CD14-positive monocyte (primary cell): Measurements from ENCODE around the gene ANO6. TPM values are rescaled to one million over a fixed set of nuclear protein-coding genes. Genes with fewer than 3 reads are reported as not detected.

Source experiments
- DNase-seq, 3 donors: peaks; one replicate each; pipeline ENCODE4 v3.0.0-alpha.2; 2011 to 2022
- H2AFZ ChIP-seq: 2 replicates; pipeline ENCODE4 v1.6.0; 2012; ENCODE audit warnings: mild to moderate bottlenecking, low read depth, low read length, inconsistent platforms; ENCODE audit not compliant: insufficient read depth, poor library complexity, severe bottlenecking
- H3K27ac ChIP-seq, 2 donors: 1 replicate in 1 of 2; 2 replicates in 1 of 2; pipeline ENCODE4 v1.5.1; 2012 to 2013; ENCODE audit warnings: low read length in 2 of 2, control low read depth in 1 of 2, inconsistent platforms in 1 of 2, low read depth in 1 of 2, mild to moderate bottlenecking in 1 of 2
- H3K27me3 ChIP-seq, 2 donors: one replicate each; pipeline versions ENCODE4 v1.6.0 to v1.6.1; 2011 to 2013; ENCODE audit warnings: low read length in 2 of 2; ENCODE audit not compliant: control insufficient read depth in 2 of 2, insufficient read depth in 2 of 2
- H3K36me3 ChIP-seq, 2 donors: replicated peaks in 1 of 2; 1 replicate in 1 of 2; 2 replicates in 1 of 2; pipeline versions ENCODE4 v1.5.1 to v1.6.1; 2012 to 2013; ENCODE audit warnings: low read length in 2 of 2, control low read depth in 1 of 2, inconsistent platforms in 1 of 2, mild to moderate bottlenecking in 1 of 2; ENCODE audit not compliant: insufficient read depth in 2 of 2, control insufficient read depth in 1 of 2
- H3K4me1 ChIP-seq, 2 donors: 1 replicate in 1 of 2; 2 replicates in 1 of 2; pipeline versions ENCODE4 v1.5.1 to v1.6.1; 2012 to 2013; ENCODE audit warnings: low read length in 2 of 2, control low read depth in 1 of 2, inconsistent platforms in 1 of 2, mild to moderate bottlenecking in 1 of 2, moderate library complexity in 1 of 2; ENCODE audit not compliant: insufficient read depth in 2 of 2, control insufficient read depth in 1 of 2
- H3K4me2 ChIP-seq: replicated peaks from 2 replicates; pipeline ENCODE3; 2012; ENCODE audit warnings: low read length, moderate library complexity, mild to moderate bottlenecking; ENCODE audit not compliant: poor library complexity, severe bottlenecking; ENCODE audit errors: extremely low read depth
- H3K4me3 ChIP-seq, 3 experiments: fragments of 200-600 bp in 1 of 3; sonication (generic) in 1 of 3; replicated peaks in 1 of 3; 1 replicate in 2 of 3; 2 replicates in 1 of 3; pipeline ENCODE4 v1.5.1; 2011 to 2013; ENCODE audit warnings: low read length in 3 of 3, mild to moderate bottlenecking in 3 of 3, control low read depth in 2 of 3, low read depth in 2 of 3, inconsistent platforms in 1 of 3, moderate library complexity in 1 of 3
- H3K79me2 ChIP-seq: 2 replicates; pipeline ENCODE4 v1.6.0; 2012; ENCODE audit warnings: mild to moderate bottlenecking, control low read depth, inconsistent platforms, low read length, moderate library complexity; ENCODE audit not compliant: insufficient read depth
- H3K9ac ChIP-seq: 2 replicates; pipeline ENCODE4 v1.6.0; 2017; ENCODE audit warnings: low read length, mild to moderate bottlenecking; ENCODE audit not compliant: insufficient read depth, poor library complexity, severe bottlenecking
- H3K9me3 ChIP-seq, 2 donors: replicated peaks in 1 of 2; 1 replicate in 1 of 2; 2 replicates in 1 of 2; pipeline versions ENCODE4 v1.5.1 to v1.6.1; 2012 to 2013; ENCODE audit warnings: low read length in 2 of 2, control low read depth in 1 of 2; ENCODE audit not compliant: control insufficient read depth in 1 of 2, insufficient read depth in 1 of 2
- H4K20me1 ChIP-seq: 2 replicates; pipeline ENCODE4 v1.6.0; 2012; ENCODE audit warnings: mild to moderate bottlenecking, low read length, control low read depth, moderate library complexity; ENCODE audit not compliant: insufficient read depth
- H3K27ac Mint-ChIP-seq, 7 donors: one replicate each; pipeline ENCODE4 v1.8.0; 2020; ENCODE audit warnings: mild to moderate bottlenecking in 7 of 7, mixed read lengths in 7 of 7, moderate library complexity in 6 of 7, inconsistent platforms in 2 of 7
- H3K27me3 Mint-ChIP-seq, 3 donors: one replicate each; pipeline ENCODE4 v1.8.0; 2021 to 2022; ENCODE audit warnings: low read depth in 3 of 3, mild to moderate bottlenecking in 3 of 3, mixed read lengths in 3 of 3, moderate library complexity in 3 of 3, inconsistent platforms in 1 of 3
- H3K36me3 Mint-ChIP-seq, 2 donors: one replicate each; pipeline ENCODE4 v1.8.0; 2020; ENCODE audit warnings: mixed read lengths in 2 of 2, inconsistent platforms in 1 of 2, mild to moderate bottlenecking in 1 of 2
- H3K4me1 Mint-ChIP-seq: one replicate; pipeline ENCODE4 v1.8.0; 2020; ENCODE audit warnings: mild to moderate bottlenecking, mixed read lengths
- H3K4me3 Mint-ChIP-seq, 2 donors: one replicate each; pipeline ENCODE4 v1.8.0; 2020; ENCODE audit warnings: mild to moderate bottlenecking in 2 of 2, mixed read lengths in 2 of 2, moderate library complexity in 1 of 2
- H3K9me3 Mint-ChIP-seq, 7 donors: one replicate each; pipeline ENCODE4 v1.8.0; 2020 to 2022; ENCODE audit warnings: mixed read lengths in 7 of 7, mild to moderate bottlenecking in 6 of 7, moderate library complexity in 6 of 7, inconsistent platforms in 2 of 7
- WGBS: methylation state at CpG from one replicate; pipeline ENCODE4 v1.1.5; 2013; ENCODE audit warnings: missing lambda C conversion rate; ENCODE audit not compliant: insufficient coverage; 5-methylcytosine and 5-hydroxymethylcytosine counted together
- intact Hi-C, 2 donors: fragments of 100-400 bp; cut with micrococcal nuclease; formaldehyde crosslinking; loops; one replicate each; pipeline versions ENCODE4 v1.15.0 to v1.15.1; 2023
- polyA plus RNA-seq, 3 donors: library from polyadenylated mRNA; depleted of rRNA in 1 of 3; unstranded in 2 of 3; stranded (reverse) in 1 of 3; fragments of 300-500 nt in 2 of 3; fragments of >200 nt in 1 of 3; fragmentation: Illumina TruSeq in 2 of 3; gene quantifications; 1 replicate in 2 of 3; 2 replicates in 1 of 3; pipeline ENCODE4 v1.2.3, GENCODE V29; 2012 to 2021
- TF ChIP-seq, protein P1 (sequence below): fragments of 200-600 bp; IDR thresholded peaks from one replicate; pipeline ENCODE4 v1.8.0; 2022; ENCODE audit warnings: antibody characterized with exemption, mild to moderate bottlenecking

Gene ANO6
- polyA plus RNA-seq, 3 donors, result 20.2 to 48.7 (median 34.1) TPM

- no peaks in the 10 kb centered on the region for H3K9me3 ChIP-seq
- H3K4me2 ChIP-seq, result no peak overlapping the region
- H2AFZ ChIP-seq, result no peak overlapping the region
- H3K4me1 ChIP-seq, result no peaks in the 10 kb centered on the region
- H3K9me3 Mint-ChIP-seq, result no peaks in the 10 kb centered on the region
- H3K27ac Mint-ChIP-seq, result peak overlapping the region in 3 of 7 donors; percentile 24 to 42 (median 32)
- H3K4me3 Mint-ChIP-seq, result no peak overlapping the region
- no peak overlapping the region for H3K9ac ChIP-seq
- no peak overlapping the region for H3K4me3 ChIP-seq
- TF ChIP-seq, protein P1, sequence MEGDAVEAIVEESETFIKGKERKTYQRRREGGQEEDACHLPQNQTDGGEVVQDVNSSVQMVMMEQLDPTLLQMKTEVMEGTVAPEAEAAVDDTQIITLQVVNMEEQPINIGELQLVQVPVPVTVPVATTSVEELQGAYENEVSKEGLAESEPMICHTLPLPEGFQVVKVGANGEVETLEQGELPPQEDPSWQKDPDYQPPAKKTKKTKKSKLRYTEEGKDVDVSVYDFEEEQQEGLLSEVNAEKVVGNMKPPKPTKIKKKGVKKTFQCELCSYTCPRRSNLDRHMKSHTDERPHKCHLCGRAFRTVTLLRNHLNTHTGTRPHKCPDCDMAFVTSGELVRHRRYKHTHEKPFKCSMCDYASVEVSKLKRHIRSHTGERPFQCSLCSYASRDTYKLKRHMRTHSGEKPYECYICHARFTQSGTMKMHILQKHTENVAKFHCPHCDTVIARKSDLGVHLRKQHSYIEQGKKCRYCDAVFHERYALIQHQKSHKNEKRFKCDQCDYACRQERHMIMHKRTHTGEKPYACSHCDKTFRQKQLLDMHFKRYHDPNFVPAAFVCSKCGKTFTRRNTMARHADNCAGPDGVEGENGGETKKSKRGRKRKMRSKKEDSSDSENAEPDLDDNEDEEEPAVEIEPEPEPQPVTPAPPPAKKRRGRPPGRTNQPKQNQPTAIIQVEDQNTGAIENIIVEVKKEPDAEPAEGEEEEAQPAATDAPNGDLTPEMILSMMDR, result no peak
- H3K27me3 ChIP-seq, result no peaks in the 10 kb centered on the region
- H3K27ac ChIP-seq, result no peak overlapping the region
- H3K36me3 ChIP-seq, result peaks cover 5 to 32% of the 10 kb centered on the region in 2 donors
- peaks cover 97% of the 10 kb centered on the region for H3K79me2 ChIP-seq
- H3K36me3 Mint-ChIP-seq, result peaks cover 21 to 24% of the 10 kb centered on the region in 2 donors
- DNase-seq, result no peak
- H3K27me3 Mint-ChIP-seq, result no peaks in the 10 kb centered on the region
- H4K20me1 ChIP-seq, result peaks cover 82% of the 10 kb centered on the region
- WGBS, result 95% methylated on average over 2 of the region's 3 CpGs
- intact Hi-C loops, result no loop called here
- peaks cover 16% of the 10 kb centered on the region for H3K4me1 Mint-ChIP-seq
These were observed 11.6 kb downstream of the ANO6 start for GRCh38 chr12:45227316-45228067.

DNA sequence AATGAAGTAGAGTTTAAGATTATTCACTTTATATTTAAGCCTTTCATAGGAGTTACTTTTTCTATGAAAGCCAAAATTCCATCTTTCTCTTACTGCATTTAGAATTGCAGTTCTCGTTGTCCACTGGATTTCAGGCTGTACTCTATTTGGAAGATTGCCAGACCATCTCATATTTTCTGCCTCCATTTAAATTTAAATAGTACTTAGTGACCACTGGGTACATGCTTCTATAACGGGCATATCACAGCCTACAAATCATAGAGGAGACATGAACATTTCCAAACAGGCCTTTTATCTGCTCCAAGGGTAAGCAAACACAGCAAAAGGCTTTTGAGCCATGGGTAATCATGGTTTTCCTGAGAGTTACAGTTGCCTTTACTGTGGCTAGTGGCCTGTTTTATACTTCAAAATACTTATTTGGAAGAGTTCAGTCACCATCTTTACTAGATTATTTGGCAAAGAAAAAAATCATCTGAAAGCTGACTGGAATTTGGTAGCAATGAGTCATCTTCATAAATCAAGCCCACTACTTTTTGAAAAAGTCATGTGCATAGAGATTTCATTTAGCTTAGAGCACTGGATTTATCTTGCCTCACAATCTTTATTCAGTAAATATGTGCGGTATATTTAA lies 15.7 kb downstream of the ANO6 start:
- Histone ChIP-seq H3K27ac (peak overlapping the region in 1 of 2 donors; percentile 66), H3K4me1 (peaks cover 15 to 19% of the 10 kb centered on the region in 2 donors), H3K4me2 (no peak overlapping the region), H3K4me3 (no peak overlapping the region), H3K9me3 (no peaks in the 10 kb centered on the region), H4K20me1 (peaks cover 80% of the 10 kb centered on the region), H3K79me2 (peaks cover 94% of the 10 kb centered on the region), H2AFZ (no peak overlapping the region), H3K27me3 (no peaks in the 10 kb centered on the region), H3K9ac (no peak overlapping the region), H3K36me3 (peaks cover 5 to 38% of the 10 kb centered on the region in 2 donors)
- H3K27me3 Mint-ChIP-seq, result no peaks in the 10 kb centered on the region
- no peak for DNase-seq
- 80% methylated on average over 1 of the region's 3 CpGs for WGBS
- peaks cover 23% of the 10 kb centered on the region in 2 donors for H3K36me3 Mint-ChIP-seq
- no peak overlapping the region for H3K27ac Mint-ChIP-seq
- peaks cover 24% of the 10 kb centered on the region for H3K4me1 Mint-ChIP-seq
- no peak overlapping the region for H3K4me3 Mint-ChIP-seq
- TF ChIP-seq, protein P1, result no peak
- intact Hi-C loops, result no loop called here
- no peaks in the 10 kb centered on the region for H3K9me3 Mint-ChIP-seq
